Astrocyte (in vitro differentiated cells and primary cell): ENCODE data around the gene CTU1. TPM values are rescaled to one million over a fixed set of nuclear protein-coding genes. Genes with fewer than 3 reads are reported as not detected.

Source experiments
- DNase-seq: peaks from one replicate; pipeline ENCODE4 v3.0.0-alpha.2; 2010; ENCODE audit warnings: low read depth
- FAIRE-seq: peaks from 2 replicates; lab custom pipeline; 2011; peaks lifted over from hg19 to GRCh38; lab: Jason Lieb, UNC
- H2AFZ ChIP-seq: 2 replicates; pipeline ENCODE4 v1.6.0; 2012; ENCODE audit warnings: low read depth, low read length, inconsistent platforms
- H3K27ac ChIP-seq: 2 replicates; pipeline ENCODE4 v1.5.1; 2011; ENCODE audit warnings: low read depth, low read length, inconsistent platforms
- H3K27me3 ChIP-seq: 2 replicates; pipeline ENCODE4 v1.6.0; 2011; ENCODE audit warnings: low read length, inconsistent platforms; ENCODE audit not compliant: insufficient read depth
- H3K36me3 ChIP-seq: 2 replicates; pipeline ENCODE4 v1.5.1; 2011; ENCODE audit warnings: low read length, inconsistent platforms; ENCODE audit not compliant: insufficient read depth
- H3K4me1 ChIP-seq: 2 replicates; pipeline ENCODE4 v1.5.1; 2011; ENCODE audit warnings: low read length, inconsistent platforms; ENCODE audit not compliant: insufficient read depth
- H3K4me2 ChIP-seq: 2 replicates; pipeline ENCODE4 v1.6.0; 2012; ENCODE audit warnings: low read length, inconsistent platforms
- H3K4me3 ChIP-seq: 2 replicates; pipeline ENCODE4 v1.5.1; 2011; ENCODE audit warnings: low read depth, mild to moderate bottlenecking, low read length, inconsistent platforms; ENCODE audit not compliant: insufficient read depth
- H3K79me2 ChIP-seq: 2 replicates; pipeline ENCODE4 v1.6.0; 2012; ENCODE audit warnings: mild to moderate bottlenecking, low read length, inconsistent platforms; ENCODE audit not compliant: insufficient read depth
- H3K9ac ChIP-seq: 2 replicates; pipeline ENCODE4 v1.6.0; 2012; ENCODE audit warnings: mild to moderate bottlenecking, low read length, inconsistent platforms
- H3K9me3 ChIP-seq: 2 replicates; pipeline ENCODE4 v1.5.1; 2012; ENCODE audit warnings: low read depth, mild to moderate bottlenecking, low read length, inconsistent platforms; ENCODE audit not compliant: insufficient read depth
- H4K20me1 ChIP-seq: 2 replicates; pipeline ENCODE4 v1.6.0; 2012; ENCODE audit warnings: low read length, inconsistent platforms; ENCODE audit not compliant: insufficient read depth
- H3K27ac Mint-ChIP-seq: one replicate; pipeline ENCODE4 v1.8.0; 2021; ENCODE audit warnings: mild to moderate bottlenecking, mixed read lengths; ENCODE audit not compliant: unreplicated experiment
- H3K27me3 Mint-ChIP-seq: one replicate; pipeline ENCODE4 v1.8.0; 2021; ENCODE audit warnings: low read depth, mixed read lengths; ENCODE audit not compliant: unreplicated experiment
- H3K36me3 Mint-ChIP-seq: one replicate; pipeline ENCODE4 v1.8.0; 2021; ENCODE audit warnings: low read depth, mixed read lengths; ENCODE audit not compliant: unreplicated experiment
- H3K4me1 Mint-ChIP-seq: one replicate; pipeline ENCODE4 v1.8.0; 2021; ENCODE audit warnings: low read depth, mixed read lengths; ENCODE audit not compliant: unreplicated experiment
- H3K4me3 Mint-ChIP-seq: one replicate; pipeline ENCODE4 v1.8.0; 2021; ENCODE audit warnings: mild to moderate bottlenecking, moderate library complexity, mixed read lengths; ENCODE audit not compliant: unreplicated experiment
- H3K9me3 Mint-ChIP-seq: one replicate; pipeline ENCODE4 v1.8.0; 2021; ENCODE audit warnings: mild to moderate bottlenecking, mixed read lengths; ENCODE audit not compliant: unreplicated experiment
- CTCF ChIP-seq: IDR thresholded peaks from 2 replicates; pipeline ENCODE4 v1.5.1; 2011; ENCODE audit warnings: low read depth, mild to moderate bottlenecking, inconsistent platforms, low read length, moderate library complexity; ENCODE audit not compliant: insufficient read depth
- EZH2 ChIP-seq: IDR thresholded peaks from 2 replicates; pipeline ENCODE4 v1.6.1; 2012; ENCODE audit warnings: mild to moderate bottlenecking, low read length, inconsistent platforms; ENCODE audit not compliant: insufficient read depth
- total RNA-seq: library from RNA; stranded (reverse); gene quantifications from 2 replicates; pipeline ENCODE4 v1.2.1, GENCODE V29; 2021

CTU1 gene
- total RNA-seq, 1 donor from 2014 or later = 6.4 TPM

- TF ChIP-seq CTCF (no peak), EZH2 (no peak)
- Histone ChIP-seq H3K9ac (no peak within 1 kb of the TSS), H3K79me2 (no peaks in the 10 kb centered on the region), H4K20me1 (no peaks in the 10 kb centered on the region), H3K4me2 (no peak within 1 kb of the TSS), H3K27ac (no peak within 1 kb of the TSS), H2AFZ (no peak within 1 kb of the TSS), H3K9me3 (no peaks in the 10 kb centered on the region), H3K27me3 (no peaks in the 10 kb centered on the region), H3K36me3 (no peaks in the 10 kb centered on the region), H3K4me1 (no peaks in the 10 kb centered on the region), H3K4me3 (no peak within 1 kb of the TSS)
- Mint-ChIP-seq H3K4me3 (no peak within 1 kb of the TSS), H3K9me3 (no peaks in the 10 kb centered on the region), H3K36me3 (peaks cover 2% of the 10 kb centered on the region), H3K27ac (no peak within 1 kb of the TSS), H3K27me3 (peaks cover 46% of the 10 kb centered on the region), H3K4me1 (no peaks in the 10 kb centered on the region)
- no peak for DNase-seq
- no peak for FAIRE-seq
Measured at GRCh38 chr19:51082611-51083010, 25.6 kb downstream of the CTU1 start, which contains the start of gene KLK14. KLK14 (minus strand) TSS chr19:51082887; CDS start chr19:51082614, 273 bp downstream.

GRCh38 chr19:51081476-51081875, 26.7 kb downstream of the CTU1 start:
- H3K27ac Mint-ChIP-seq = no peak overlapping the region
- H3K4me1 Mint-ChIP-seq = no peaks in the 10 kb centered on the region
- TF ChIP-seq EZH2 = no peak
- TF ChIP-seq CTCF = no peak
- H3K4me3 ChIP-seq = no peak overlapping the region
- no peaks in the 10 kb centered on the region for H3K27me3 ChIP-seq
- no peak overlapping the region for H3K4me2 ChIP-seq
- H2AFZ ChIP-seq = no peak overlapping the region
- H3K36me3 Mint-ChIP-seq = peaks cover 2% of the 10 kb centered on the region
- H3K9me3 ChIP-seq = no peaks in the 10 kb centered on the region
- no peak overlapping the region for H3K27ac ChIP-seq
- no peaks in the 10 kb centered on the region for H3K36me3 ChIP-seq
- no peaks in the 10 kb centered on the region for H4K20me1 ChIP-seq
- no peak overlapping the region for H3K4me3 Mint-ChIP-seq
- FAIRE-seq = no peak
- DNase-seq = no peak
- no peaks in the 10 kb centered on the region for H3K9me3 Mint-ChIP-seq
- H3K4me1 ChIP-seq = no peaks in the 10 kb centered on the region
- H3K79me2 ChIP-seq = no peaks in the 10 kb centered on the region
- H3K9ac ChIP-seq = no peak overlapping the region
- peaks cover 43% of the 10 kb centered on the region for H3K27me3 Mint-ChIP-seq

GRCh38 chr19:51079481-51080110, 28.6 kb downstream of the CTU1 start:
- no peak for FAIRE-seq
- no peaks in the 10 kb centered on the region for H3K9me3 Mint-ChIP-seq
- Histone ChIP-seq H3K27ac (no peak overlapping the region), H3K79me2 (no peaks in the 10 kb centered on the region), H3K27me3 (no peaks in the 10 kb centered on the region), H3K4me2 (no peak overlapping the region), H3K9me3 (no peaks in the 10 kb centered on the region), H3K36me3 (no peaks in the 10 kb centered on the region), H4K20me1 (no peaks in the 10 kb centered on the region), H3K9ac (no peak overlapping the region), H2AFZ (no peak overlapping the region), H3K4me3 (no peak overlapping the region), H3K4me1 (no peaks in the 10 kb centered on the region)
- H3K27me3 Mint-ChIP-seq = peaks cover 38% of the 10 kb centered on the region
- no peaks in the 10 kb centered on the region for H3K4me1 Mint-ChIP-seq
- H3K4me3 Mint-ChIP-seq = no peak overlapping the region
- TF ChIP-seq CTCF (no peak), EZH2 (no peak)
- H3K36me3 Mint-ChIP-seq = peaks cover 2% of the 10 kb centered on the region
- no peak overlapping the region for H3K27ac Mint-ChIP-seq
- DNase-seq = no peak
